ENCODE measurements around the gene AGBL1.
"Not testable (repeated sequence)": the region's sequence is repeated elsewhere in the genome, so short reads cannot be mapped to it uniquely, and the experiment has no call there.

Gene AGBL1

DNA sequence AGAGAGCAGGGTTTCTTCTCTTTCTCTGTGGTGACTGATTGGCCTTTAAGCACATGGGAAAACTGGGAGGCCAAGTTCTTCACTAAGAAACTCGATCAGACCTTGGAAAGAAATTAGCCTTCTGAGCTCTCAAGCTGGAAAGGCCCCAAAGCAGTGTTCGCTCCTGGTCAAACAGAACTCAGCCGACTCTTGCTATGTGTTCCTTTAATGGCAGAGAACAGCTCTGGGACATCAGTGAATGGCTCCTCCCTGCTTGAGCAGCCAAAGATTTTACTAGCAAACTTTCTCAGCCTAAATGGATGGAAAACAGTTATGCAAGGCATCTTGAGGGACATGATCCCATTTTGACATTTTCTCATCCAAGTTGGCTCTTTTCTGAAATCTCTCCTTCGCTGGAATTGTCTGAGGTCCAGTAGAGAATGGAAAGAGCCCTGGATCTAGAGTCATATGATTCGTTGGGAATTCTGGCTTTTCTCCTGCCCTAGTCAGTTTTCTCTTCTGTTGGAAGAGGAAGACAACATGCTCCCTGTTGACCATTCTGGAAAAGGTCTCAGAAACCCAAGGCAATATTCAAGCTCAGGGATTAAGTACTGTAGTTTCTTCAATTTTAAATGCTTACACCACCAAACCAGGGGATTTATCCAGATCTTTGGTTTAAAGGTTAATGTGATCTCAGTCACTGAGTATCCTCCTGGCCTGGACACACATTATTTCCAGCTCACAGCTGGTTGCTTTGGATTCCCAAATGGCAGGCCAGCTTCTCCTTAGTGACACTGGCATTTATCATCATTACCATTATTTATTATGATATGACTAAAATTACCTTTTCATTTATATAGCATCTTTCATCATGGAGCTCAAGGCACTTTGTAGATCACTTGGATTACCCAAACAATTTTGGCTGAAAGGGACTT lies 319.6 kb downstream of the AGBL1 start:
- DNase-seq (ENCODE audit: low read depth in 3 of 3), result no peak

- no peak for DNase-seq (ENCODE audit: low read depth in 3 of 3)
Measured at GRCh38 chr15:86403221-86403620, 323.6 kb downstream of the AGBL1 start.

- DNase-seq (ENCODE audit: low read depth in 3 of 3), result no peak
Measured at GRCh38 chr15:86403914-86404583, 324.4 kb downstream of the AGBL1 start.

DNA sequence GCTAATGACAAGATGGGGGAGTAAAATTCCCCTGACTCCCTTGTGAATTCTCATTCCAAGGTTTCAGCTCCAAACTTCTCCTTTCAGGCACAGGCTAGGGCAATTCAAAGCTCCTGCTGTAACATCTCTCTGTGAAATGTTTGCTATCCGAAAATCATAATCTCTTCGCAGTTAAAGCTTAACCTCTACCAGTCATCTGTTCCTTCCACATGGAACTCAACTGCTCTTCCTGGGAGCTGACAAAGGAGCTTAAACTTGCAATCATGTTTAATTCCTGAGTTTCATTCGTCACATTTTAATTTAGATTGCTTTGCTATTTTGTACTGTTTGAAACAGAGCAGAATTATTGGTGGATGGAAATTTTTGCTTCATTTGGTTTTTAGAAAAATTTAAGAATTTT lies 328.6 kb downstream of the AGBL1 start:
- DNase-seq (ENCODE audit: low read depth in 3 of 3), result no peak

DNA sequence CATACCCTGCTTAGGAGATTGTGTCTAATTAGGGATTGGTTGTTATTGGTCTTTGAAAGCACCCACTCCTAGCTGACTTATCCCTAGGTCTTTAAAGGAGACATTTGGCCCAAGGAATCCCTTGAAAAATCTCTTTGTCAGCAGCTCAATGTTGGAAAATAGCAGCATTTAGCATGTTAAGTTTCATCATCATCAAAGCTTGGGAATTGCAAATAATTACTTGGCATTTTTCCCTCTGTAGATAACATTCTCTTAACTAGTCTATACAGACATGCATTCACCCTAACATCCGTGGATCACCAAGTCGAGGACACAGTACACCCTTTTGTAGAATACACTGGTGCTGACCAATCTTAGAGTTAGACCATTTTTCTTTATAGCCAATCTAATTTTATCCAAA lies 332.2 kb downstream of the AGBL1 start:
- no peak for DNase-seq (ENCODE audit: low read depth in 3 of 3)

- DNase-seq (ENCODE audit: low read depth in 3 of 3), result no peak
Measured at GRCh38 chr15:86413191-86413590, 333.5 kb downstream of the AGBL1 start.

DNA sequence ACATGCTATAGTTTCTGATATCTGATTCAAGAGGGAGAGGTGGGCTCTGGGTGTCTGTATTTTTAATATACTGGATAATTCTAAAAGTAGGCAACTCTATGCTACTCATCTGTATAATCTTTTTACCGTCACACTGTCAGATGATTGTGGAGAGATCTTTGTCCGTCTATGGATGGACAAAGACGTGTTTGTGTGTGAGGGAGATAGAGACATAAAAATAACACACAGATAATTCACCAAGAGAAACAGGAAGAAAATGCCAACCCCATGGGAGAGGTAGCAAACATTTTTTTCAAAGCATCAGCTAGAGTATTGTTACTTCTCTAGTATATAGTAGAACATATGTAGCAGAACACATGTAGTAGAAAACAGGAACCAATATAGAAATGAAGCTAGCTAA lies 346.1 kb downstream of the AGBL1 start:
- no peak for DNase-seq (ENCODE audit: low read depth in 3 of 3)

- no peak for DNase-seq (ENCODE audit: low read depth in 3 of 3)
Measured at GRCh38 chr15:86432861-86433260, 353.2 kb downstream of the AGBL1 start.

GRCh38 chr15:86433983-86434382 lies 354.3 kb downstream of the AGBL1 start:
- no peak for DNase-seq (ENCODE audit: low read depth in 3 of 3)

- no peak for DNase-seq (ENCODE audit: low read depth in 3 of 3)
Measured at GRCh38 chr15:86439614-86440013, 359.9 kb downstream of the AGBL1 start.

- DNase-seq (ENCODE audit: low read depth in 3 of 3), result no peak
Measured at GRCh38 chr15:86444527-86444926, 364.9 kb downstream of the AGBL1 start.

- no peak for DNase-seq (ENCODE audit: low read depth in 3 of 3)
Measured at GRCh38 chr15:86445579-86446252, 366.0 kb downstream of the AGBL1 start.

- no peak for DNase-seq (ENCODE audit: low read depth in 3 of 3)
Measured at GRCh38 chr15:86446253-86446640, 366.6 kb downstream of the AGBL1 start.

DNA sequence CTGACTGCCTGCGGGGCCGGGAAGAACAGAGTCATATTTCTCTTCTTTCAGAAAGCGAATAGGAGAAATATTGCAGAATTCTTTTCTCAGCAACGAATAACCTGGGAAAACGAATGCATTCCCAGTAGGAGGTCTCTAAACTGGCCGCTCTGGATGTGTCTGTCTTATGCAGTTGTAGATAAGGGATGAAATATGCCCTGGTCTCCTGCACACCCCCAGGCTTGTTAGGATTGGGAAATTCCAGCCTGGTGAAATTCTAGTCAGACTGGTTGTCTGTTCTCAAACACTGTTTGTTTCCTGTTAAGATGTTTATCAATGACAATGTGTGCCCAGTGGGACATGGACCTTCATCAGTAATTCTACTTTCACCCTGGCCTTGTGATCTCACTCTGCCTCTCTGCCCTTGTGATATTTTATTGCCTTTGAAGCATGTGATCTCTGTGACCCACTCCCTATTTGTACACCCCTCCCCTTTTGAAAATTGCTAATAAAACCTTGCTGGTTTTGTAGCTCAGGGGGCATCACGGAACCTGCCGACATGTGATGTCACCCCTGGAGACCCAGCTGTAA lies 385.9 kb downstream of the AGBL1 start:
- DNase-seq (ENCODE audit: low read depth in 3 of 3), result not testable (repeated sequence)

- DNase-seq (ENCODE audit: low read depth in 3 of 3), result no peak
Measured at GRCh38 chr15:86481720-86482119, 402.0 kb downstream of the AGBL1 start.

- no peak for DNase-seq (ENCODE audit: low read depth in 3 of 3)
Measured at GRCh38 chr15:86483936-86484335, 404.3 kb downstream of the AGBL1 start.

- DNase-seq (ENCODE audit: low read depth in 3 of 3), result no peak
Measured at GRCh38 chr15:86488046-86488445, 408.4 kb downstream of the AGBL1 start.

- no peak for DNase-seq (ENCODE audit: low read depth in 3 of 3)
Measured at GRCh38 chr15:86489981-86490380, 410.3 kb downstream of the AGBL1 start.

GRCh38 chr15:86491118-86491517 lies 411.4 kb downstream of the AGBL1 start:
- no peak for DNase-seq (ENCODE audit: low read depth in 3 of 3)

GRCh38 chr15:86493884-86494283 lies 414.2 kb downstream of the AGBL1 start:
- DNase-seq (ENCODE audit: low read depth in 3 of 3), result no peak

GRCh38 chr15:86494475-86494874 lies 414.8 kb downstream of the AGBL1 start:
- no peak for DNase-seq (ENCODE audit: low read depth in 3 of 3)

DNA sequence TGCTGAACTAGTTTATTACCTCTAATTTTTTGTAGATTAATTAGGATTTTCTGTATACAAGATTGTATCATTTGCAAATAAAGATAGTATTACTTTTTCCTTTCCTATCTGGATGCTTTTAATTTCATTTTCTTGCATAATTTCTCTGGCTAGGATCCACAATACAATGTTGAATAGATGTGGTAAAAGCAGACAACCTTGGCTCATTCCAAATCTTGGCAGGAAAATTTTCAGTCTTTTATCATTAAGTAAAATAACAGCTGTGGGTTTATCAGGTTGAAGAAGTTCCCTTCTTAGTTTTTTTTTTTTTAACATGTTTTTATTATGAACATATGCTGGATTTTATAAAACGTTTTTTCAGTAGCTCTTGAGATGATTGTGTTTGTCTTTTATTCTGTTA lies 422.6 kb downstream of the AGBL1 start:
- no peak for DNase-seq (ENCODE audit: low read depth in 3 of 3)

Data from stimulated activated CD4-positive, alpha-beta T cell treated with anti-CD3 and anti-CD28 coated beads, TNF-alpha, amount 100 ng/mL, for 4 hours (primary cell).